GM06990 (cell line): Measurements from ENCODE around the gene ABI3BP.

ENCODE experiments used
- DNase-seq: peaks from one replicate; pipeline ENCODE4 v3.0.0-alpha.2; 2011; ENCODE audit not compliant: insufficient read length; ENCODE audit errors: extremely low read depth
- H3K27me3 ChIP-seq: replicated peaks from 2 replicates; pipeline ENCODE4 v1.6.0; 2011; ENCODE audit warnings: low read length; ENCODE audit not compliant: control insufficient read depth, insufficient read depth
- H3K36me3 ChIP-seq: 2 replicates; pipeline ENCODE4 v1.5.1; 2011; ENCODE audit warnings: low read length; ENCODE audit not compliant: control insufficient read depth, insufficient read depth
- H3K4me3 ChIP-seq: replicated peaks from 2 replicates; pipeline ENCODE4 v1.5.1; 2011; ENCODE audit warnings: low read depth, mild to moderate bottlenecking, control low read depth, low read length
- TF ChIP-seq, protein P1 (sequence below): IDR thresholded peaks from 2 replicates; pipeline ENCODE4 v1.5.1; 2011; ENCODE audit warnings: low read length, control low read depth, mild to moderate bottlenecking, inconsistent platforms; ENCODE audit not compliant: insufficient read depth, poor library complexity, severe bottlenecking

Gene ABI3BP

DNA sequence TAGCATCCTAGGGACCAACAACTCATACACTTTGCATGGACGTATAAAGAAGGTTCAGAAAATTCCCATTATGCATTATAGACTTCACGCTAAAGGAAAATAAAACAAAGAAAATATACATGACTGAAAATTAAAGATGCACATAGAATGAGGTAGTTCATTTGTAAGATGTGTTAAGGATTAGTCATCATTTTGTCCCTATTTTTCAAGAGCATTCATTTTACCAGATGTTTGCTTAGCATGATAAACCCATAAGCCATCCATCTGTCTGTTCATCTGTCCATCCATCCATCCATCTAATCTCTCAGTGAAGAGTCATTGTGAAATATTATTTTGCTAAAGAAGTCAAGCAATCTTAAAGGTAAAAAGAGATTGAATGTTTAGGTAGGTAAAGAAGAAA, 203.6 kb downstream of the ABI3BP start:
- Histone ChIP-seq H3K36me3 (no peaks in the 10 kb centered on the region), H3K4me3 (no peak overlapping the region), H3K27me3 (no peaks in the 10 kb centered on the region)
- TF ChIP-seq, protein P1, sequence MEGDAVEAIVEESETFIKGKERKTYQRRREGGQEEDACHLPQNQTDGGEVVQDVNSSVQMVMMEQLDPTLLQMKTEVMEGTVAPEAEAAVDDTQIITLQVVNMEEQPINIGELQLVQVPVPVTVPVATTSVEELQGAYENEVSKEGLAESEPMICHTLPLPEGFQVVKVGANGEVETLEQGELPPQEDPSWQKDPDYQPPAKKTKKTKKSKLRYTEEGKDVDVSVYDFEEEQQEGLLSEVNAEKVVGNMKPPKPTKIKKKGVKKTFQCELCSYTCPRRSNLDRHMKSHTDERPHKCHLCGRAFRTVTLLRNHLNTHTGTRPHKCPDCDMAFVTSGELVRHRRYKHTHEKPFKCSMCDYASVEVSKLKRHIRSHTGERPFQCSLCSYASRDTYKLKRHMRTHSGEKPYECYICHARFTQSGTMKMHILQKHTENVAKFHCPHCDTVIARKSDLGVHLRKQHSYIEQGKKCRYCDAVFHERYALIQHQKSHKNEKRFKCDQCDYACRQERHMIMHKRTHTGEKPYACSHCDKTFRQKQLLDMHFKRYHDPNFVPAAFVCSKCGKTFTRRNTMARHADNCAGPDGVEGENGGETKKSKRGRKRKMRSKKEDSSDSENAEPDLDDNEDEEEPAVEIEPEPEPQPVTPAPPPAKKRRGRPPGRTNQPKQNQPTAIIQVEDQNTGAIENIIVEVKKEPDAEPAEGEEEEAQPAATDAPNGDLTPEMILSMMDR, result no peak
- no peak for DNase-seq

DNA sequence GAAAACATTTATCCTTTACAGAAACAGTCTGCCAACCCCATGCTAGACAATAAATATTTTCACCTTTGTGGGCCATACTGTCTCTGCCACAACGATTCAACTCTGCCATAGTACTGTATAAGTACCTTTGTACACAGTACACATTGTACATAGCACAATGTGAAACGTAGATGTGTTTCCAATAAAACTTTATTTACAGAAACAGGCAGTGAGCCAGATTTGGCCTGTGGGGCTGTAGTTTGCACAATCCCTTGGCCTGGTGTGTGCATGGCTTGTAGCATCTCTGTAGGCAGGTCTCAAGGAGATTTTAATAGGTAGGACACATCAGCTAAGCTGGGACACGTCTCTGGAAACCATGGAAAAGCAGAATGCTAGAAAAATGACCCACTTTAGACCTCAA, 209.6 kb downstream of the ABI3BP start:
- no peak overlapping the region for H3K4me3 ChIP-seq
- H3K27me3 ChIP-seq, result no peaks in the 10 kb centered on the region
- TF ChIP-seq, protein P1, result no peak
- DNase-seq, result no peak
- no peaks in the 10 kb centered on the region for H3K36me3 ChIP-seq

DNA sequence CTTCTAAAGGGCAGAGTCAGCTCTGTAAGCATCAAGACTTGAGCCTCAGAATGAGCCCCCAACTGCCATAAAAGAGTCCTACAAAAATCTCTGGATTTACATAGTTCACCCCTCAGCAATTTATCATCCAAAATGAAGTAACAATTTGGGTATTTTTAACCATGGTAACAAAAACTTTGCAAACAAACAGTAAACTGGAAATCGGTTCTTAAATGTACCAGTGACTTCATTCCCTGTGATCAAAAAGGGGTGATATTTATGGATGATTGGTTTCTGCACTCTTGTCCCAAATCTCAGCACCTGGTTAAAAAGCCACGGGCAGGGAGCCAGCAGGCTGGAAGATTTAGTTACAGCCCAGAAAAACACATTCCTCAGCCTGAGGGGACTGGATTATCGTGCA, 210.3 kb downstream of the ABI3BP start:
- Histone ChIP-seq H3K27me3 (no peaks in the 10 kb centered on the region), H3K4me3 (no peak overlapping the region), H3K36me3 (no peaks in the 10 kb centered on the region)
- TF ChIP-seq, protein P1, result no peak
- DNase-seq, result no peak

DNA sequence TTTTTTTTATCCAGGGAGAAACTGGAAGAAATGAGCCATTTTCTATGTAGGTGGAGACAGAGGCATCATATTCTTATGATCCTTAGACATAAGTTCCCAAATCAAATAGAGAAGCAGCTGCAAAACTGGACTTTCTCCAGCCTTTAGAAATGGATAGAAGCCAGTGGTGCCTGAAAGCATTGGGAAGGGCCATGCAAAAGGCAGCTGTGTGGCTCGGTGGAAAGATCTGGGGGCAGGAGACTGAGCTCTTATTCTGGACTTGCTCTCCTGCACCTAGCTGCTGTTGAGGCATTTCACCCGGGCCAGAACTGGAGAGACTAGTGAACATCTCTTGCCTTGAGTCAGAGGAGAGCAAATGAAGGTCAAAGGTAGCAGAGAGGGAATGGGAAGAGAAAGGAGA, 210.9 kb downstream of the ABI3BP start:
- Histone ChIP-seq H3K4me3 (no peak overlapping the region), H3K27me3 (no peaks in the 10 kb centered on the region), H3K36me3 (no peaks in the 10 kb centered on the region)
- TF ChIP-seq, protein P1, result no peak
- no peak for DNase-seq

DNA sequence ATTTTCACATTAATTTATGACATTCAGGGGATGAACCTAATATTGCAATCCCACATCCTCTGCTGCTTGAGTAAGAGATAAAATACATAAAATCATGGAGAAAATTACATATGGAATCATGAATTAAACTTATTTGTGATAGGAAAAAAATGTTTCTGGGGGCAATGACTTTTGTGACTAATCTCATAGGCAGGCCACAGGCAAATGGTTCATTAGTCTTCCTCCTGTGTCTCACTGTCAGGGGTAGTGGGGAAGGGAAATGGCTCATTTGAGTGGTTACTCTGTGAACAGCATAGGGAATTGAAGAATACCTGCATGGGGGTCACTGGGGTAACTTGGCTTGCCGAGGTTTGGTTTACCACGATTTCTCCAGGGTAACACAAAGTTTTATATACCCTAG, 211.9 kb downstream of the ABI3BP start:
- TF ChIP-seq, protein P1, result no peak
- DNase-seq, result no peak
- Histone ChIP-seq H3K4me3 (no peak overlapping the region), H3K36me3 (no peaks in the 10 kb centered on the region), H3K27me3 (no peaks in the 10 kb centered on the region)

DNA sequence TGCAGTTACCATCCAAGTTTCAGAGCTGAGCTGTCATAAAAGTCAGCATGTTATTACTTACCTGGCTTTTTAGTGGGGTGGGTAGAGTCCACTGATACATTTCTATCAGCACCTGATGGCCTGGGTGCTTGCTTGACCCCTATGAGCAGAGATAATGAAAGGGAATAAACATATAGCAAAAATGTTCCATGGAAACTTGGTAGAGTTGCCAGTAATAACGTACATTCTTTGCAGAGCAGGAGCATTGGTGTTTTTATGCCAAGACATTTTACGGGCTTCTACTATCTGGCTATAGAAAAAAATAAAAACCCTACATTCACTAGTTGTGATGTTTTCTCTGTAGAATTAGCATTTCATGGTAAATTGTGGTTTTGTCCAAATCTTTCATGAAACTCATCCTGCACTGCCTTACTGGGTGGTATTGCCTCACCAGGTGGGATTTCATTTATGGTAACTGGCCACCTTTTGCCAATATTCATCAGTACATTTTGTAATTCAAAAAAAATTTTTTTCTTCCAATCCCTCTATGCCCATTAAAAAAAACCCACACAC, 213.1 kb downstream of the ABI3BP start:
- Histone ChIP-seq H3K27me3 (no peaks in the 10 kb centered on the region), H3K4me3 (no peak overlapping the region), H3K36me3 (no peaks in the 10 kb centered on the region)
- no peak for DNase-seq
- TF ChIP-seq, protein P1, result no peak
